WERI-Rb-1 (cell line): ENCODE data around the gene GABPB2.

ENCODE experiments used
- DNase-seq: peaks from one replicate; pipeline ENCODE4 v3.0.0-alpha.2; 2020
- H3K27ac ChIP-seq: fragments of 250-450 bp; sonication (Bioruptor Pico); 2 replicates; pipeline ENCODE4 v1.5.1; 2020; ENCODE audit warnings: mild to moderate bottlenecking, moderate library complexity
- H3K27me3 ChIP-seq: fragments of 250-450 bp; sonication (Bioruptor Pico); 2 replicates; pipeline ENCODE4 v1.5.1; 2021; ENCODE audit warnings: mild to moderate bottlenecking, low read depth, moderate library complexity; ENCODE audit not compliant: insufficient read depth, severe bottlenecking
- H3K36me3 ChIP-seq: fragments of 250-450 bp; sonication (Bioruptor Pico); 2 replicates; pipeline ENCODE4 v1.5.1; 2020; ENCODE audit warnings: mild to moderate bottlenecking, moderate library complexity
- H3K4me3 ChIP-seq: 2 replicates; pipeline ENCODE4 v1.5.1; 2011; ENCODE audit warnings: low read depth, mild to moderate bottlenecking, control low read depth, low read length
- H3K9me3 ChIP-seq: fragments of 250-450 bp; sonication (Bioruptor Pico); 2 replicates; pipeline ENCODE4 v1.5.1; 2021; ENCODE audit warnings: mild to moderate bottlenecking, moderate library complexity; ENCODE audit not compliant: severe bottlenecking
- CTCF ChIP-seq: IDR thresholded peaks from 2 replicates; pipeline ENCODE4 v1.5.1; 2011; ENCODE audit warnings: low read depth, mild to moderate bottlenecking, control low read depth, inconsistent platforms, low read length

GABPB2 gene

GRCh38 chr1:151137789-151138188, 67.2 kb downstream of the GABPB2 start:
- Histone ChIP-seq H3K9me3 (no peaks in the 10 kb centered on the region), H3K27me3 (no peaks in the 10 kb centered on the region), H3K36me3 (peaks cover 94% of the 10 kb centered on the region), H3K4me3 (no peak overlapping the region), H3K27ac (no peak overlapping the region)
- no peak for DNase-seq
- no peak for TF ChIP-seq CTCF

- peak overlapping the region; percentile 86 for H3K27ac ChIP-seq
- peaks cover 69% of the 10 kb centered on the region for H3K36me3 ChIP-seq
- H3K9me3 ChIP-seq = no peaks in the 10 kb centered on the region
- TF ChIP-seq CTCF = no peak
- peak overlapping the region; percentile 18 for H3K4me3 ChIP-seq
- H3K27me3 ChIP-seq = no peaks in the 10 kb centered on the region
- DNase-seq = peak; percentile 100
Observed at GRCh38 chr1:151142411-151143056, 72.0 kb downstream of the GABPB2 start.

- DNase-seq = no peak
- no peaks in the 10 kb centered on the region for H3K27me3 ChIP-seq
- H3K4me3 ChIP-seq = peak overlapping the region; percentile 9; the same call in 1 of the 2 replicates
- H3K9me3 ChIP-seq = no peaks in the 10 kb centered on the region
- H3K36me3 ChIP-seq = peaks cover 63% of the 10 kb centered on the region
- peak; percentile 33; the same call in 1 of the 2 replicates for TF ChIP-seq CTCF
- H3K27ac ChIP-seq = peak overlapping the region; percentile 86
Observed at GRCh38 chr1:151143057-151143435, 72.5 kb downstream of the GABPB2 start.

GRCh38 chr1:151143986-151144385, 73.4 kb downstream of the GABPB2 start:
- no peaks in the 10 kb centered on the region for H3K27me3 ChIP-seq
- peaks cover 54% of the 10 kb centered on the region for H3K36me3 ChIP-seq
- TF ChIP-seq CTCF = no peak
- H3K9me3 ChIP-seq = no peaks in the 10 kb centered on the region
- peak; percentile 54 for DNase-seq
- H3K27ac ChIP-seq = peak overlapping the region; percentile 86
- H3K4me3 ChIP-seq = peak overlapping the region; percentile 73

- H3K9me3 ChIP-seq = no peaks in the 10 kb centered on the region
- no peak for TF ChIP-seq CTCF
- peaks cover 47% of the 10 kb centered on the region for H3K36me3 ChIP-seq
- H3K27ac ChIP-seq = peak overlapping the region; percentile 86
- H3K4me3 ChIP-seq = peak overlapping the region; percentile 73
- no peaks in the 10 kb centered on the region for H3K27me3 ChIP-seq
- DNase-seq = peak; percentile 55
Observed at GRCh38 chr1:151144474-151145303, 74.1 kb downstream of the GABPB2 start.
